Measurements from ENCODE around the gene MAPRE3.

GRCh38 chr2:27073782-27074181 is 103.3 kb downstream of the MAPRE3 start:
- TF ChIP-seq CTCF (IDR thresholded peaks at IDR 0.05) (no peak), POLR2A (IDR thresholded peaks at IDR 0.05) (no peak)
